HG02759 (cell line): ENCODE data around the gene TECTA.

ENCODE experiments used
- ATAC-seq: cut with Tn5 transposase; IDR thresholded peaks from one replicate; pipeline ENCODE4 v1.9.1; 2021; ENCODE audit warnings: mild to moderate bottlenecking, moderate library complexity; ENCODE audit not compliant: unreplicated experiment

Gene TECTA

GRCh38 chr11:121123496-121124069 is 22.5 kb downstream of the TECTA start:
- no peak for ATAC-seq

- no peak for ATAC-seq
Observed at GRCh38 chr11:121127809-121128208, 26.8 kb downstream of the TECTA start.

GRCh38 chr11:121129362-121130340 is 28.6 kb downstream of the TECTA start:
- no peak for ATAC-seq

- no peak for ATAC-seq
Observed at GRCh38 chr11:121131656-121132055, 30.6 kb downstream of the TECTA start.

- ATAC-seq = no peak
Observed at GRCh38 chr11:121132211-121132976, 31.4 kb downstream of the TECTA start.

GRCh38 chr11:121134741-121135312 is 33.8 kb downstream of the TECTA start:
- ATAC-seq = no peak

- ATAC-seq = no peak
Observed at GRCh38 chr11:121137005-121137404, 36.0 kb downstream of the TECTA start.

- no peak for ATAC-seq
Observed at GRCh38 chr11:121138259-121138658, 37.2 kb downstream of the TECTA start.

- no peak for ATAC-seq
Observed at GRCh38 chr11:121140369-121140768, 39.3 kb downstream of the TECTA start.

- ATAC-seq = no peak
Observed at GRCh38 chr11:121141066-121141465, 40.0 kb downstream of the TECTA start.

GRCh38 chr11:121143921-121144320 is 42.9 kb downstream of the TECTA start:
- no peak for ATAC-seq

GRCh38 chr11:121144723-121145122 is 43.7 kb downstream of the TECTA start:
- no peak for ATAC-seq

- no peak for ATAC-seq
Observed at GRCh38 chr11:121145826-121146225, 44.8 kb downstream of the TECTA start.

GRCh38 chr11:121149116-121149515 is 48.1 kb downstream of the TECTA start:
- no peak for ATAC-seq

GRCh38 chr11:121151207-121151688 is 50.2 kb downstream of the TECTA start:
- ATAC-seq = no peak

GRCh38 chr11:121152764-121153163 is 51.7 kb downstream of the TECTA start:
- ATAC-seq = no peak

- ATAC-seq = no peak
Observed at GRCh38 chr11:121153472-121153871, 52.4 kb downstream of the TECTA start.

- ATAC-seq = no peak
Observed at GRCh38 chr11:121154486-121155314, 53.7 kb downstream of the TECTA start.

- ATAC-seq = no peak
Observed at GRCh38 chr11:121157756-121158155, 56.7 kb downstream of the TECTA start.

- no peak for ATAC-seq
Observed at GRCh38 chr11:121159741-121160140, 58.7 kb downstream of the TECTA start.
